SK-N-SH (cell line): ENCODE data around the gene OR2F1. TPM values are rescaled to one million over a fixed set of nuclear protein-coding genes. Genes with fewer than 3 reads are reported as not detected.

Experiments
- CTCF ChIA-PET: fragments of 300-600, 350-600 bp; formaldehyde crosslinking; extraction: SDS; loops from one replicate; lab custom pipeline; 2021; lab: Yijun Ruan, JAX
- POLR2A ChIA-PET: fragments of 350-600 bp; sonication (Branson Sonifier 250); formaldehyde crosslinking; extraction: SDS; loops from one replicate; lab custom pipeline; 2020; ENCODE audit warnings: antibody characterized with exemption, inconsistent platforms; lab: Yijun Ruan, JAX
- DNase-seq: peaks from one replicate; pipeline ENCODE4 v3.0.0; 2012
- H2AFZ ChIP-seq: fragments of 200-600 bp; sonication (generic); 2 replicates; pipeline ENCODE4 v1.8.1; 2016; ENCODE audit warnings: antibody characterized with exemption, mild to moderate bottlenecking, low read depth
- H3F3A ChIP-seq: fragments of 200-600 bp; sonication (generic); replicated peaks from 2 replicates; pipeline ENCODE3; 2016; ENCODE audit warnings: antibody characterized with exemption, mild to moderate bottlenecking; ENCODE audit not compliant: insufficient read depth
- H3K27ac ChIP-seq, 2 experiments: fragments of 200-500 bp in 1 of 2; fragments of 200-600 bp in 1 of 2; sonication (Bioruptor generic) in 1 of 2; sonication (generic), shearing (Covaris generic) in 1 of 2; 2 replicates each; pipeline versions ENCODE4 v1.5.1 to v1.6.1; 2014 to 2016; ENCODE audit warnings: low read depth in 2 of 2, inconsistent platforms in 1 of 2, low read length in 1 of 2, mild to moderate bottlenecking in 1 of 2, mixed read lengths in 1 of 2
- H3K27me3 ChIP-seq: fragments of 200-600 bp; sonication (generic), shearing (Covaris generic); 2 replicates; pipeline ENCODE4 v1.6.1; 2016; ENCODE audit warnings: mixed run types; ENCODE audit not compliant: insufficient read depth
- H3K36me3 ChIP-seq, 2 experiments: fragments of 200-500 bp in 1 of 2; fragments of 200-600 bp in 1 of 2; sonication (Bioruptor generic) in 1 of 2; sonication (generic) in 1 of 2; replicated peaks in 1 of 2; 2 replicates each; pipeline versions ENCODE3 to v1.5.1; 2014 to 2016; ENCODE audit warnings: low read length in 1 of 2, mild to moderate bottlenecking in 1 of 2; ENCODE audit not compliant: insufficient read depth in 2 of 2, control insufficient read depth in 1 of 2
- H3K4me1 ChIP-seq, 2 experiments: fragments of 200-500 bp in 1 of 2; fragments of 200-600 bp in 1 of 2; sonication (Bioruptor generic) in 1 of 2; sonication (generic), shearing (Covaris generic) in 1 of 2; 2 replicates each; pipeline versions ENCODE4 v1.5.1 to v1.6.1; 2014 to 2016; ENCODE audit warnings: low read depth in 1 of 2, low read length in 1 of 2, mixed run types in 1 of 2; ENCODE audit not compliant: insufficient read depth in 2 of 2, control insufficient read depth in 1 of 2
- H3K4me2 ChIP-seq: fragments of 200-600 bp; sonication (generic), shearing (Covaris generic); 2 replicates; pipeline ENCODE4 v1.6.1; 2017; ENCODE audit warnings: mixed run types
- H3K4me3 ChIP-seq, 2 experiments: fragments of 200-500 bp in 1 of 2; fragments of 200-600 bp in 1 of 2; sonication (Bioruptor generic) in 1 of 2; sonication (generic), shearing (Covaris generic) in 1 of 2; 2 replicates each; pipeline versions ENCODE4 v1.5.1 to v1.8.1; 2014 to 2016; ENCODE audit warnings: low read depth in 2 of 2, inconsistent platforms in 1 of 2, low read length in 1 of 2, mild to moderate bottlenecking in 1 of 2, mixed read lengths in 1 of 2, moderate library complexity in 1 of 2
- H3K79me2 ChIP-seq: fragments of 200-600 bp; sonication (generic); 2 replicates; pipeline ENCODE4 v1.8.1; 2017; ENCODE audit warnings: mild to moderate bottlenecking; ENCODE audit not compliant: insufficient read depth
- H3K9ac ChIP-seq: fragments of 200-600 bp; sonication (generic); 2 replicates; pipeline ENCODE4 v1.6.1; 2017; ENCODE audit warnings: mixed run types
- H3K9me2 ChIP-seq: fragments of 200-600 bp; sonication (generic); 2 replicates; pipeline ENCODE4 v1.6.1; 2017; ENCODE audit warnings: mixed run types
- H3K9me3 ChIP-seq: fragments of 200-600 bp; sonication (generic); 2 replicates; pipeline ENCODE4 v1.6.1; 2017; ENCODE audit warnings: mixed run types, mild to moderate bottlenecking, moderate library complexity
- H4K20me1 ChIP-seq: fragments of 200-600 bp; sonication (generic); 2 replicates; pipeline ENCODE4 v1.6.1; 2017; ENCODE audit warnings: mild to moderate bottlenecking, mixed run types; ENCODE audit not compliant: insufficient read depth
- CTCF ChIP-seq: fragments of 200-600 bp; sonication (generic); IDR thresholded peaks from 2 replicates; pipeline ENCODE4 v1.6.1; 2017; ENCODE audit warnings: antibody characterized with exemption, mild to moderate bottlenecking, moderate library complexity
- EZH2phosphoT487 ChIP-seq: fragments of 200-600 bp; sonication (generic); IDR thresholded peaks from 2 replicates; pipeline ENCODE4 v1.6.1; 2017; ENCODE audit warnings: low read depth, mixed run types, mild to moderate bottlenecking, antibody characterized with exemption, moderate library complexity, borderline replicate concordance
- FOSL2 ChIP-seq: IDR thresholded peaks from 2 replicates; pipeline ENCODE4 v1.4.0; 2012; ENCODE audit warnings: low read depth, mild to moderate bottlenecking, moderate library complexity, borderline replicate concordance
- FOXJ3 ChIP-seq: sonication (generic); formaldehyde crosslinking; IDR thresholded peaks from 2 replicates; pipeline ENCODE4 v1.5.1; 2020; ENCODE audit warnings: mild to moderate bottlenecking, missing genetic modification reagents
- FOXM1 ChIP-seq: IDR thresholded peaks from 2 replicates; pipeline ENCODE4 v1.4.0; 2012; ENCODE audit warnings: low read depth, mild to moderate bottlenecking
- MEF2A ChIP-seq: IDR thresholded peaks from 2 replicates; pipeline ENCODE4 v1.4.0; 2012; ENCODE audit warnings: low read depth, borderline replicate concordance
- MXI1 ChIP-seq: IDR thresholded peaks from 2 replicates; pipeline ENCODE4 v1.6.1; 2012; ENCODE audit warnings: mild to moderate bottlenecking, low read depth, low read length, improper control_type of control experiment
- PBX3 ChIP-seq: IDR thresholded peaks from 2 replicates; pipeline ENCODE4; 2012
- RAD21 ChIP-seq: IDR thresholded peaks from 2 replicates; pipeline ENCODE4 v1.6.1; 2012; ENCODE audit warnings: mild to moderate bottlenecking, low read length
- SMC3 ChIP-seq: IDR thresholded peaks from 2 replicates; pipeline ENCODE4 v1.6.1; 2012; ENCODE audit warnings: low read depth, low read length, improper control_type of control experiment
- USF1 ChIP-seq: IDR thresholded peaks from 2 replicates; pipeline ENCODE4 v1.4.0; 2012; ENCODE audit warnings: low read depth, borderline replicate concordance
- USF2 ChIP-seq: fragments of 150-350 bp; IDR thresholded peaks from 2 replicates; pipeline ENCODE4 v1.6.1; 2017; ENCODE audit warnings: antibody characterized with exemption, low read length, low read depth, borderline replicate concordance
- YY1 ChIP-seq: IDR thresholded peaks from 2 replicates; pipeline ENCODE4 v1.4.0; 2012; ENCODE audit warnings: low read depth, mild to moderate bottlenecking
- ZBTB33 ChIP-seq: IDR thresholded peaks from 2 replicates; pipeline ENCODE4 v1.4.0; 2012; ENCODE audit warnings: low read depth, borderline replicate concordance
- WGBS: methylation state at CpG from one replicate; pipeline ENCODE4 v1.1.6; 2017; ENCODE audit warnings: low lambda C conversion rate; 5-methylcytosine and 5-hydroxymethylcytosine counted together
- polyA plus RNA-seq, 3 experiments: library from polyadenylated mRNA; depleted of rRNA; stranded (reverse); fragments of >200 nt; gene quantifications; 2 replicates each; pipeline ENCODE4 v1.2.3, GENCODE V29; 2012

The OR2F1 gene
- polyA plus RNA-seq, 1 of the 3 experiments (the other 2 are of a cell fraction): 0.10 TPM

GRCh38 chr7:144011458-144012230, 57.0 kb downstream of the OR2F1 start:
- Histone ChIP-seq H3K79me2 (no peaks in the 10 kb centered on the region), H3F3A (no peaks in the 10 kb centered on the region), H3K4me1 (no peaks in the 10 kb centered on the region), H3K27me3 (no peaks in the 10 kb centered on the region; the same call in 1 of the 2 replicates), H2AFZ (no peak overlapping the region), H3K4me2 (no peak overlapping the region), H3K27ac (no peak overlapping the region), H4K20me1 (no peaks in the 10 kb centered on the region), H3K36me3 (no peaks in the 10 kb centered on the region), H3K9me3 (no peaks in the 10 kb centered on the region), H3K9me2 (no peaks in the 10 kb centered on the region), H3K9ac (no peak overlapping the region), H3K4me3 (no peak overlapping the region)
- ChIA-PET CTCF (interaction anchor here (0.9 to 1.6 kb wide), 10 partner anchors 9 to 283 kb away, joined by 3 to 5 read pairs (median 4); no protein-coding TSS in a partner anchor), POLR2A (no interaction called here)
- no peak for TF ChIP-seq FOXJ3 (CRISPR knock-in tag)
- peak; percentile 83 for TF ChIP-seq RAD21
- no peak for TF ChIP-seq MXI1
- no peak for TF ChIP-seq USF1
- no peak for TF ChIP-seq EZH2phosphoT487
- no peak for TF ChIP-seq PBX3
- TF ChIP-seq USF2: no peak
- TF ChIP-seq ZBTB33: no peak
- TF ChIP-seq YY1: no peak
- no peak for TF ChIP-seq FOXM1
- TF ChIP-seq FOSL2: no peak
- no peak for TF ChIP-seq MEF2A
- TF ChIP-seq SMC3: peak; percentile 82
- peak; percentile 69 for TF ChIP-seq CTCF
- 7% methylated on average over 5 of the region's 5 CpGs for WGBS
- peak; percentile 30 for DNase-seq

Other genes starting within 250 kb of the OR2F1 start
- 0.12 and 0.32 TPM in 2 replicates for gene CTAGE6, start 197.1 kb upstream of the OR2F1 start, polyA plus RNA-seq (2012; rRNA removed)
- gene TCAF1, start 52.7 kb upstream of the OR2F1 start, polyA plus RNA-seq (2012; rRNA removed): 59.0 and 69.0 TPM in 2 replicates
- 0.07 and 0.13 TPM in 2 replicates for gene OR2F2, start 19.6 kb upstream of the OR2F1 start, polyA plus RNA-seq (2012; rRNA removed)
- not detected in 2 replicates for gene OR6B1, start 45.5 kb downstream of the OR2F1 start, polyA plus RNA-seq (2012; rRNA removed)
- gene OR2A5, start 94.1 kb downstream of the OR2F1 start, polyA plus RNA-seq (2012; rRNA removed): not detected in 2 replicates
- not detected in 2 replicates for gene OR2A25, start 115.0 kb downstream of the OR2F1 start, polyA plus RNA-seq (2012; rRNA removed)
- gene OR2A12, start 131.4 kb downstream of the OR2F1 start, polyA plus RNA-seq (2012; rRNA removed): not detected in 2 replicates
- gene OR2A2, start 154.7 kb downstream of the OR2F1 start, polyA plus RNA-seq (2012; rRNA removed): not detected in 2 replicates
- not detected in 2 replicates for gene OR2A14, start 168.3 kb downstream of the OR2F1 start, polyA plus RNA-seq (2012; rRNA removed)
- gene CTAGE4, start 228.6 kb downstream of the OR2F1 start, polyA plus RNA-seq (2012; rRNA removed): not detected in 2 replicates
- gene ARHGEF35, start 241.0 kb downstream of the OR2F1 start, polyA plus RNA-seq (2012; rRNA removed): 0.02 TPM in 1 of 2 replicates, not detected in the other